Activated CD4-positive, alpha-beta T cell treated with anti-CD3 and anti-CD28 coated beads, Interleukin-2, amount 10 ng/mL, durations not matched to agents 7 days and 5 days (primary cell): Measurements from ENCODE around the gene CD48. TPM values are rescaled to one million over a fixed set of nuclear protein-coding genes. Genes with fewer than 3 reads are reported as not detected.

Source experiments
- CTCF ChIA-PET: fragments of 350-600 bp; sonication (Branson Sonifier 250); formaldehyde crosslinking; loops from one replicate; lab custom pipeline; 2021; ENCODE audit warnings: antibody characterized with exemption; lab: Charles Lee
- POLR2A ChIA-PET: fragments of 350-600 bp; sonication (Branson Sonifier 250); formaldehyde crosslinking; loops from one replicate; lab custom pipeline; 2021; ENCODE audit warnings: antibody characterized with exemption; lab: Charles Lee
- DNase-seq: peaks from one replicate; pipeline ENCODE4 v3.0.0-alpha.2; 2020
- H3K27ac Mint-ChIP-seq: one replicate; pipeline ENCODE4 v1.8.0; 2021; ENCODE audit warnings: mild to moderate bottlenecking, moderate library complexity, mixed read lengths
- H3K27me3 Mint-ChIP-seq: one replicate; pipeline ENCODE4 v1.8.0; 2021; ENCODE audit warnings: mixed read lengths
- H3K36me3 Mint-ChIP-seq: one replicate; pipeline ENCODE4 v1.8.0; 2021; ENCODE audit warnings: low read depth, mixed read lengths
- H3K4me1 Mint-ChIP-seq: one replicate; pipeline ENCODE4 v1.8.0; 2021; ENCODE audit warnings: mixed read lengths
- H3K4me3 Mint-ChIP-seq: one replicate; pipeline ENCODE4 v1.8.0; 2021; ENCODE audit warnings: mild to moderate bottlenecking, moderate library complexity, mixed read lengths
- H3K9me3 Mint-ChIP-seq: one replicate; pipeline ENCODE4 v1.8.0; 2021; ENCODE audit warnings: mixed read lengths
- total RNA-seq, 2 experiments: library from RNA; stranded (reverse); gene quantifications; one replicate each; pipeline ENCODE4 v1.2.3, GENCODE V29; 2021

Gene CD48
- total RNA-seq, 2 experiments from 2014 or later: 294 to 309 TPM

GRCh38 chr1:160748878-160749269 is 37.3 kb upstream of the CD48 start:
- DNase-seq: no peak
- Mint-ChIP-seq H3K27ac (no peak overlapping the region), H3K27me3 (no peaks in the 10 kb centered on the region), H3K4me3 (no peak overlapping the region), H3K36me3 (peaks cover 32% of the 10 kb centered on the region), H3K4me1 (peaks cover 78% of the 10 kb centered on the region), H3K9me3 (peaks cover 2% of the 10 kb centered on the region)
- POLR2A ChIA-PET: no interaction called here
- CTCF ChIA-PET: interaction anchor here (0.7 to 3.6 kb wide), 8 partner anchors 10 to 947 kb away, joined by 3 to 25 read pairs (median 4); partner anchors contain the start of genes FCRL6 and SLAMF7

GRCh38 chr1:160748181-160748877 is 36.7 kb upstream of the CD48 start:
- no peak for DNase-seq
- Mint-ChIP-seq H3K36me3 (peaks cover 35% of the 10 kb centered on the region), H3K27ac (no peak overlapping the region), H3K4me1 (peaks cover 84% of the 10 kb centered on the region), H3K9me3 (peaks cover 2% of the 10 kb centered on the region), H3K4me3 (no peak overlapping the region), H3K27me3 (no peaks in the 10 kb centered on the region)
- ChIA-PET CTCF (interaction anchor here (0.7 to 3.6 kb wide), 9 partner anchors 8 to 73 kb away, joined by 3 to 25 read pairs (median 5); partner anchors contain the start of gene SLAMF7), POLR2A (no interaction called here)

GRCh38 chr1:160747717-160748116 is 36.1 kb upstream of the CD48 start:
- Mint-ChIP-seq H3K27me3 (no peaks in the 10 kb centered on the region), H3K4me3 (no peak overlapping the region), H3K27ac (no peak overlapping the region), H3K4me1 (peaks cover 86% of the 10 kb centered on the region), H3K9me3 (peaks cover 2% of the 10 kb centered on the region), H3K36me3 (peaks cover 36% of the 10 kb centered on the region)
- ChIA-PET POLR2A (no interaction called here), CTCF (interaction anchor here (0.7 to 3.6 kb wide), 8 partner anchors 9 to 72 kb away, joined by 3 to 25 read pairs (median 4); partner anchors contain the start of gene SLAMF7)
- DNase-seq: no peak

GRCh38 chr1:160746836-160747500 is 35.3 kb upstream of the CD48 start:
- ChIA-PET CTCF (interaction anchor here (0.7 to 3.6 kb wide), 6 partner anchors 10 to 24 kb away, joined by 3 to 25 read pairs (median 4); no protein-coding TSS in a partner anchor), POLR2A (no interaction called here)
- Mint-ChIP-seq H3K4me1 (peaks cover 86% of the 10 kb centered on the region), H3K27ac (peak overlapping the region; percentile 65), H3K4me3 (no peak overlapping the region), H3K27me3 (no peaks in the 10 kb centered on the region), H3K9me3 (peaks cover 2% of the 10 kb centered on the region), H3K36me3 (peaks cover 40% of the 10 kb centered on the region)
- no peak for DNase-seq

- Mint-ChIP-seq H3K36me3 (peaks cover 36% of the 10 kb centered on the region), H3K27me3 (no peaks in the 10 kb centered on the region), H3K4me1 (peaks cover 90% of the 10 kb centered on the region), H3K27ac (peak overlapping the region; percentile 91), H3K4me3 (no peak overlapping the region), H3K9me3 (peaks cover 4% of the 10 kb centered on the region)
- no peak for DNase-seq
- ChIA-PET POLR2A (no interaction called here), CTCF (interaction anchor here (1.0 to 2.4 kb wide), 4 partner anchors 8 to 64 kb away, joined by 4 to 11 read pairs (median 7); no protein-coding TSS in a partner anchor)
Observed at GRCh38 chr1:160745551-160745950, 33.9 kb upstream of the CD48 start.

- H3K9me3 Mint-ChIP-seq: peaks cover 4% of the 10 kb centered on the region
- H3K4me3 Mint-ChIP-seq: peak overlapping the region; percentile 50
- H3K27ac Mint-ChIP-seq: peak overlapping the region; percentile 91
- H3K27me3 Mint-ChIP-seq: no peaks in the 10 kb centered on the region
- peaks cover 90% of the 10 kb centered on the region for H3K4me1 Mint-ChIP-seq
- ChIA-PET CTCF (interaction anchor here (0.6 to 2.4 kb wide), 12 partner anchors 8 to 510 kb away, joined by 3 to 11 read pairs (median 4); no protein-coding TSS in a partner anchor), POLR2A (interaction anchor here (0.6 kb wide), 1 partner anchor 306 kb away, joined by 6 read pairs; no protein-coding TSS in a partner anchor)
- H3K36me3 Mint-ChIP-seq: peaks cover 34% of the 10 kb centered on the region
- DNase-seq: no peak
Observed at GRCh38 chr1:160744852-160745520, 33.4 kb upstream of the CD48 start.

GRCh38 chr1:160744199-160744851 is 32.7 kb upstream of the CD48 start:
- H3K27me3 Mint-ChIP-seq: no peaks in the 10 kb centered on the region
- peak; percentile 50 for DNase-seq

GRCh38 chr1:160743266-160743665 is 31.6 kb upstream of the CD48 start:
- Mint-ChIP-seq H3K27ac (peak overlapping the region; percentile 91), H3K27me3 (no peaks in the 10 kb centered on the region), H3K4me3 (no peak overlapping the region), H3K9me3 (peaks cover 5% of the 10 kb centered on the region), H3K36me3 (peaks cover 31% of the 10 kb centered on the region), H3K4me1 (peaks cover 92% of the 10 kb centered on the region)
- CTCF ChIA-PET: interaction anchor here (1.1 to 2.4 kb wide), 5 partner anchors 25 to 53 kb away, joined by 3 to 11 read pairs (median 4); no protein-coding TSS in a partner anchor
- POLR2A ChIA-PET: no interaction called here
- DNase-seq: no peak

More at GRCh38 chr1:160744199-160744851, 32.7 kb upstream of the CD48 start:
- ChIA-PET CTCF (interaction anchor here (0.6 to 2.4 kb wide), 14 partner anchors 8 to 510 kb away, joined by 3 to 11 read pairs (median 4); no protein-coding TSS in a partner anchor), POLR2A (interaction anchor here (0.6 kb wide), 2 partner anchors 46 to 306 kb away, joined by 3 to 6 read pairs; no protein-coding TSS in a partner anchor)
- H3K4me3 Mint-ChIP-seq: peak overlapping the region; percentile 50
- peaks cover 34% of the 10 kb centered on the region for H3K36me3 Mint-ChIP-seq
- peaks cover 93% of the 10 kb centered on the region for H3K4me1 Mint-ChIP-seq
- H3K27ac Mint-ChIP-seq: peak overlapping the region; percentile 91
- peaks cover 4% of the 10 kb centered on the region for H3K9me3 Mint-ChIP-seq

GRCh38 chr1:160742428-160743127 is 31.0 kb upstream of the CD48 start:
- H3K4me1 Mint-ChIP-seq: peaks cover 88% of the 10 kb centered on the region
- ChIA-PET CTCF (interaction anchor here (1.1 to 2.0 kb wide), 3 partner anchors 13 to 54 kb away, joined by 3 to 11 read pairs (median 3); no protein-coding TSS in a partner anchor), POLR2A (no interaction called here)
- H3K36me3 Mint-ChIP-seq: peaks cover 35% of the 10 kb centered on the region
- H3K9me3 Mint-ChIP-seq: peaks cover 9% of the 10 kb centered on the region
- H3K27ac Mint-ChIP-seq: peak overlapping the region; percentile 91
- no peak for DNase-seq
- no peak overlapping the region for H3K4me3 Mint-ChIP-seq
- no peaks in the 10 kb centered on the region for H3K27me3 Mint-ChIP-seq

GRCh38 chr1:160741612-160742348 is 30.2 kb upstream of the CD48 start:
- Mint-ChIP-seq H3K27ac (peak overlapping the region; percentile 91), H3K4me1 (peaks cover 84% of the 10 kb centered on the region), H3K4me3 (no peak overlapping the region), H3K36me3 (peaks cover 38% of the 10 kb centered on the region), H3K9me3 (peaks cover 12% of the 10 kb centered on the region), H3K27me3 (no peaks in the 10 kb centered on the region)
- CTCF ChIA-PET: interaction anchor here (1.1 to 2.0 kb wide), 2 partner anchors 14 to 26 kb away, joined by 3 to 8 read pairs; no protein-coding TSS in a partner anchor
- POLR2A ChIA-PET: interaction anchor here (0.6 kb wide), 1 partner anchor 302 kb away, joined by 3 read pairs; no protein-coding TSS in a partner anchor
- DNase-seq: no peak
